Endothelial cell of umbilical vein (primary cell): ENCODE results near the gene MT1E. TPM values are rescaled to one million over a fixed set of nuclear protein-coding genes. Genes with fewer than 3 reads are reported as not detected.
A peak's percentile ranks its signal among the peaks of the same experiment; 100 is the strongest.

Experiments used
- BruUV-seq: library from RNA; stranded (reverse); fragments of 400-500 nt; replicated peaks from 2 replicates; lab custom pipeline; 2021; lab: Mats Ljungman, UMichigan
- CTCF ChIA-PET: fragments of 300-600, 350-600 bp; sonication (Branson Sonifier 250); formaldehyde crosslinking; loops from one replicate; lab custom pipeline; 2021; ENCODE audit warnings: antibody characterized with exemption, inconsistent platforms; lab: Charles Lee
- POLR2A ChIA-PET: fragments of 300-600, 350-600 bp; sonication (Branson Sonifier 250); formaldehyde crosslinking; loops from one replicate; lab custom pipeline; 2021; ENCODE audit warnings: antibody characterized with exemption, inconsistent platforms; lab: Charles Lee
- DNase-seq: peaks from one replicate; pipeline ENCODE4 v3.0.0-alpha.2; 2011; ENCODE audit warnings: low read depth, low spot score
- FAIRE-seq: peaks from 2 replicates; lab custom pipeline; 2011; peaks lifted over from hg19 to GRCh38; lab: Jason Lieb, UNC
- H2AFZ ChIP-seq: 2 replicates; pipeline ENCODE4 v1.6.0; 2012; ENCODE audit warnings: low read depth, low read length, control low read depth, inconsistent platforms
- H3K27ac ChIP-seq: 2 replicates; pipeline ENCODE4 v1.5.1; 2011; ENCODE audit warnings: low read depth, mild to moderate bottlenecking, control low read depth, low read length, moderate library complexity; ENCODE audit not compliant: insufficient read depth
- H3K27me3 ChIP-seq, 2 experiments: 2 replicates each; pipeline versions ENCODE4 v1.6.0 to v1.6.1; 2011; ENCODE audit warnings: low read length in 2 of 2, mixed read lengths in 1 of 2; ENCODE audit not compliant: control insufficient read depth in 2 of 2, insufficient read depth in 2 of 2
- H3K36me3 ChIP-seq, 2 experiments: 2 replicates in 1 of 2; 3 replicates in 1 of 2; pipeline ENCODE4 v1.5.1; 2011; ENCODE audit warnings: low read length in 2 of 2, mild to moderate bottlenecking in 1 of 2, moderate library complexity in 1 of 2; ENCODE audit not compliant: control insufficient read depth in 2 of 2, insufficient read depth in 2 of 2; ENCODE audit errors: extremely low read depth in 1 of 2
- H3K4me1 ChIP-seq: 3 replicates; pipeline ENCODE4 v1.5.1; 2011; ENCODE audit warnings: mild to moderate bottlenecking, low read length; ENCODE audit not compliant: control insufficient read depth, insufficient read depth; ENCODE audit errors: extremely low read depth
- H3K4me2 ChIP-seq: 2 replicates; pipeline ENCODE4 v1.6.1; 2011; ENCODE audit warnings: low read length, control low read depth, mixed read lengths; ENCODE audit not compliant: insufficient read depth
- H3K4me3 ChIP-seq, 3 experiments: fragments of 200-600 bp in 1 of 3; sonication (generic), shearing (Covaris generic) in 1 of 3; replicated peaks in 1 of 3; 2 replicates each; pipeline ENCODE4 v1.5.1; 2011 to 2016; ENCODE audit warnings: control low read depth in 3 of 3, low read length in 3 of 3, mild to moderate bottlenecking in 2 of 3, inconsistent platforms in 1 of 3, low read depth in 1 of 3, moderate library complexity in 1 of 3; ENCODE audit not compliant: insufficient read depth in 1 of 3
- H3K79me2 ChIP-seq: 2 replicates; pipeline ENCODE4 v1.6.0; 2012; ENCODE audit warnings: low read length, inconsistent platforms; ENCODE audit not compliant: control insufficient read depth, insufficient read depth
- H3K9ac ChIP-seq: replicated peaks from 2 replicates; pipeline ENCODE3; 2011; ENCODE audit warnings: low read length, control low read depth; ENCODE audit not compliant: insufficient read depth; ENCODE audit errors: extremely low read depth
- H3K9me1 ChIP-seq: replicated peaks from 3 replicates; pipeline ENCODE4 v1.6.0; 2011; ENCODE audit warnings: mild to moderate bottlenecking, low read length; ENCODE audit not compliant: control insufficient read depth, insufficient read depth; ENCODE audit errors: extremely low read depth
- H3K9me3 ChIP-seq: replicated peaks from 2 replicates; pipeline ENCODE4 v1.5.1; 2012; ENCODE audit warnings: low read length, inconsistent platforms; ENCODE audit not compliant: control insufficient read depth, insufficient read depth
- H4K20me1 ChIP-seq: replicated peaks from 2 replicates; pipeline ENCODE3; 2011; ENCODE audit warnings: mild to moderate bottlenecking, low read length; ENCODE audit not compliant: control insufficient read depth, insufficient read depth; ENCODE audit errors: extremely low read depth
- EZH2 ChIP-seq: IDR thresholded peaks from 2 replicates; pipeline ENCODE4 v1.6.1; 2012; ENCODE audit warnings: borderline replicate concordance, low read depth, mild to moderate bottlenecking, moderate library complexity, low read length, inconsistent platforms; ENCODE audit not compliant: severe bottlenecking
- FOS ChIP-seq: IDR thresholded peaks from 2 replicates; pipeline ENCODE4 v1.6.1; 2011; ENCODE audit warnings: mild to moderate bottlenecking, low read length, moderate library complexity, borderline replicate concordance; ENCODE audit not compliant: insufficient read depth
- GATA2 ChIP-seq: IDR thresholded peaks from 2 replicates; pipeline ENCODE4 v1.7.0; 2011; ENCODE audit warnings: low read depth, mild to moderate bottlenecking, moderate library complexity, mixed read lengths, low read length; ENCODE audit not compliant: insufficient read length, insufficient read depth
- JUN ChIP-seq: IDR thresholded peaks from 2 replicates; pipeline ENCODE4 v1.6.1; 2011; ENCODE audit warnings: borderline replicate concordance, low read depth; ENCODE audit not compliant: insufficient read length, insufficient read depth
- MYC ChIP-seq: IDR thresholded peaks from one replicate; pipeline ENCODE4 v1.6.1; 2011; ENCODE audit warnings: mild to moderate bottlenecking, low read depth, low read length
- POLR2A ChIP-seq: IDR thresholded peaks from 2 replicates; pipeline ENCODE4 v1.6.1; 2012; ENCODE audit warnings: low read depth, mild to moderate bottlenecking, control low read depth, low read length
- POLR2AphosphoS5 ChIP-seq: IDR thresholded peaks from 2 replicates; pipeline ENCODE4 v1.6.1; 2012; ENCODE audit warnings: low read depth, mild to moderate bottlenecking, control low read depth, low read length, moderate library complexity; ENCODE audit not compliant: insufficient read depth
- dilution Hi-C: fragments of 300-500 bp; cut with MboI; formaldehyde crosslinking; loops from one replicate; pipeline ENCODE4 v1.15.0; 2019; ENCODE audit warnings: low sequenced_read_pairs; ENCODE audit not compliant: extremely low pct_ligation_motif_present
- intact Hi-C: fragments of 100-400 bp; cut with micrococcal nuclease; formaldehyde crosslinking; loops from one replicate; pipeline ENCODE4 v1.10.0; 2022
- polyA plus RNA-seq, 4 experiments: library from polyadenylated mRNA; depleted of rRNA in 3 of 4; stranded (reverse) in 3 of 4; unstranded in 1 of 4; fragments of >200 nt; gene quantifications; 2 replicates each; pipeline versions ENCODE4 v1.2.1 to v1.2.3, GENCODE V29; 2011 to 2012; ENCODE audit warnings: missing spikeins in 1 of 4
- total RNA-seq: library from RNA; stranded (reverse); gene quantifications from 2 replicates; pipeline ENCODE4 v1.2.3, GENCODE V29; 2021
- TF ChIP-seq, protein P1 (sequence below), 2 donors: IDR thresholded peaks; 1 replicate in 1 of 2; 2 replicates in 1 of 2; pipeline ENCODE4 v1.5.1; 2011; ENCODE audit warnings: low read length in 2 of 2, mild to moderate bottlenecking in 2 of 2, moderate library complexity in 2 of 2, control low read depth in 1 of 2, inconsistent platforms in 1 of 2, low read depth in 1 of 2; ENCODE audit not compliant: insufficient read depth in 1 of 2; ENCODE audit errors: extremely low read depth in 1 of 2
- TF ChIP-seq, protein P2 (sequence below): IDR thresholded peaks from 2 replicates; pipeline ENCODE4 v1.6.1; 2011; ENCODE audit not compliant: insufficient read depth, insufficient read length

Gene MT1E
- total and polyA plus RNA-seq, 2 donors (not counting 3 experiments of a cell fraction or from before 2014, with no cell fraction given): 208 to 346 TPM

DNA sequence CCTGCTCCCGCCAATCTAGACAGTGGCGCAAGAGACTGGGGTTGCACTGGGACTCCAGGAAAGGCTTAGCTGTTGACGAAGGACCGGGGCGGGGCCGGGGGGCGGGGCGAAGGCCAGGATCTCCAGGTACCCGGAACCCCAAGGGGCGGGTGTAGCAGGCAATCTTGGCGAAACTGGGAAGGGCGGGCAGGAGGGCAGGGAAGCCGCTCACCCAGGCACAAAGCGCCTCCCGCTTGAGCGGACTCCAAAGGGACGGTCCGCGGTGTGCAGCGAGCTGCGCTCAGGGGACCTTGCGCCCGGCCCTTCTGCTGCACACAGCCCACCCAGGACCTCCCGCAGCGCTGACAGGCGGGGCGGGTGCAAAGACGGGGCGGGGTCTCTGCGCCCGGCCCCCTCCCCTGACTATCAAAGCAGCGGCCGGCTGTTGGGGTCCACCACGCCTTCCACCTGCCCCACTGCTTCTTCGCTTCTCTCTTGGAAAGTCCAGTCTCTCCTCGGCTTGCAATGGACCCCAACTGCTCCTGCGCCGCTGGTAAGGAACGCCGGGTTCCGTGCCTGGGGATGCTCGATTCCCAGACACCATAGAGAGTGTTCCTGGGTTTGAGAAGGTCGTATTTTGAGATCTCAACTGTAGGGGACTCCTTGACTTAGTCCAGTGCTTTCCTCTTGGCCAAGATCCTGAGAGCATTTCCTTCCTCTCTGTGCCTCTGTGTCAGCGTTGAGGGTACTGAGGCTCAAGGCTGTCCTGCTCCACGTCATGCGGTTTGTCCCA, 32.2 kb downstream of the MT1E start, which contains the start of gene MT1F:
TSS of gene MT1F (plus strand) at position 405 of the 772 bp plus-strand sequence. CDS start at position 505, 100 bp downstream.
- H3K9me1 ChIP-seq: no peaks in the 10 kb centered on the region
- H4K20me1 ChIP-seq: no peaks in the 10 kb centered on the region
- CTCF ChIA-PET: interaction anchor here (1.3 to 1.5 kb wide), 2 partner anchors 12 to 144 kb away, joined by 3 to 6 read pairs; no protein-coding TSS in a partner anchor
- peak; percentile 35 for DNase-seq
- H2AFZ ChIP-seq: peak within 1 kb of the TSS; percentile 90
- peak within 1 kb of the TSS; percentile 81 for H3K4me2 ChIP-seq
- BruUV-seq: no TSS peak
- no peak for TF ChIP-seq JUN
- TF ChIP-seq POLR2A: no peak
- TF ChIP-seq, protein P1, sequence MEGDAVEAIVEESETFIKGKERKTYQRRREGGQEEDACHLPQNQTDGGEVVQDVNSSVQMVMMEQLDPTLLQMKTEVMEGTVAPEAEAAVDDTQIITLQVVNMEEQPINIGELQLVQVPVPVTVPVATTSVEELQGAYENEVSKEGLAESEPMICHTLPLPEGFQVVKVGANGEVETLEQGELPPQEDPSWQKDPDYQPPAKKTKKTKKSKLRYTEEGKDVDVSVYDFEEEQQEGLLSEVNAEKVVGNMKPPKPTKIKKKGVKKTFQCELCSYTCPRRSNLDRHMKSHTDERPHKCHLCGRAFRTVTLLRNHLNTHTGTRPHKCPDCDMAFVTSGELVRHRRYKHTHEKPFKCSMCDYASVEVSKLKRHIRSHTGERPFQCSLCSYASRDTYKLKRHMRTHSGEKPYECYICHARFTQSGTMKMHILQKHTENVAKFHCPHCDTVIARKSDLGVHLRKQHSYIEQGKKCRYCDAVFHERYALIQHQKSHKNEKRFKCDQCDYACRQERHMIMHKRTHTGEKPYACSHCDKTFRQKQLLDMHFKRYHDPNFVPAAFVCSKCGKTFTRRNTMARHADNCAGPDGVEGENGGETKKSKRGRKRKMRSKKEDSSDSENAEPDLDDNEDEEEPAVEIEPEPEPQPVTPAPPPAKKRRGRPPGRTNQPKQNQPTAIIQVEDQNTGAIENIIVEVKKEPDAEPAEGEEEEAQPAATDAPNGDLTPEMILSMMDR (IDR thresholded peaks at IDR 0.05; ENCODE audit: extremely low read depth in 1 of 2, insufficient read depth in 1 of 2, low read depth in 1 of 2, low read length in 2 of 2): no peak
- TF ChIP-seq MYC: no peak
- no peak for TF ChIP-seq GATA2
- TF ChIP-seq FOS: no peak
- TF ChIP-seq EZH2: no peak
- TF ChIP-seq POLR2AphosphoS5: no peak
- TF ChIP-seq, protein P2, sequence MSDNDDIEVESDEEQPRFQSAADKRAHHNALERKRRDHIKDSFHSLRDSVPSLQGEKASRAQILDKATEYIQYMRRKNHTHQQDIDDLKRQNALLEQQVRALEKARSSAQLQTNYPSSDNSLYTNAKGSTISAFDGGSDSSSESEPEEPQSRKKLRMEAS: no peak
- H3K27ac ChIP-seq: no peak within 1 kb of the TSS
- no peaks in the 10 kb centered on the region for H3K9me3 ChIP-seq
- H3K79me2 ChIP-seq: no peaks in the 10 kb centered on the region
- peaks cover 33 to 37% of the 10 kb centered on the region in 2 experiments for H3K27me3 ChIP-seq
- H3K9ac ChIP-seq: no peak within 1 kb of the TSS
- intact Hi-C loops: loop anchor here (2.0 kb wide), 1 partner anchor 23 kb away; no protein-coding TSS in a partner anchor
- peaks cover 10% of the 10 kb centered on the region for H3K4me1 ChIP-seq
- peak within 1 kb of the TSS; percentile 26 to 65 (median 36) for H3K4me3 ChIP-seq
- FAIRE-seq: peak; percentile 88
- dilution Hi-C loops: no loop called here
- POLR2A ChIA-PET: no interaction called here
- no peaks in the 10 kb centered on the region for H3K36me3 ChIP-seq
